ENCODE measurements around the gene TP53TG5.

TP53TG5 gene

DNA sequence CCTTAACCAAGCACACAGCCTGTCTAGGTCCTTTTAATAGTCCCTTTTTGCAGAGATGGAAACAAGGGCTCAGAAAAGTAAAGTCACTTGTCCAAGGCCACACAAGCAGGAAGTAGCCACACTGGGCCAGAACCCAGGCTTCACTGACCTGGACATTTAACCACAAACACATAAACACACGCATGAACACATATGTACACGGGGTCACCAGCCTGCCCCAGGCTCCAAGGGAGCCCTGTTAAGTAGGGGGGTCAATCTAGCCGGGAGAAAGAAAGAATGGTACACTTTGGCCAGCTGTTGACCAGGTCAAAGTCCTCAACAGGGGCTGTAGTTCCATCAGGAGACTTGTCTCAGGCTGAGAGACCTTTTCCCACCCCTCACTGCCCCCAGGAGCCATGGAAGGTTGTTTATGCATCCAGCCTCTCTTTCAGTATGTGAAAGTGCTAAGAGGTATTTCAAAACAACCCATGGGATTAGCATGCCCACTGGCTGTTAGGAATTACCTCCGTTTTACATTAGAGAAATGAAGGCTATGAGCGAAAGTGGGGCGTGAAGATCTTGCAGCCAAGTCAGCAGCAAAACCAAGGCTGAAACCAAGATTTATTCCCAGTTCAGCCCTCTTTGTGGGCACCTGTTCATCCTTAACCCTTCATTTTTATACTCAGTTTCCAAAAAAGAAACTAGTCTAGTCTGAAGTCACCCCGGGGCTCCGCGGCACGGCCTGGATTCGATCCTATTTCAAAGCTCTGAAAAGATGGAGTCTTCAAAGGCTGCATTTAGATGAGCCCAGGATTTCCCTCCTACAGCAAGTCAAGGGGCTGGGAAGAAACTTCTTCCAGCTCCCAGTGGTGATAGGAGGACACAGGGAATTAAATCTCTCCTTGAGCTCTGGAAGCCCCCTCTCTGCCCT is 39.7 kb downstream of the TP53TG5 start:
- DNase-seq (ENCODE audit: extremely low read depth, low read depth), result no peak
- TF ChIP-seq, protein P1, sequence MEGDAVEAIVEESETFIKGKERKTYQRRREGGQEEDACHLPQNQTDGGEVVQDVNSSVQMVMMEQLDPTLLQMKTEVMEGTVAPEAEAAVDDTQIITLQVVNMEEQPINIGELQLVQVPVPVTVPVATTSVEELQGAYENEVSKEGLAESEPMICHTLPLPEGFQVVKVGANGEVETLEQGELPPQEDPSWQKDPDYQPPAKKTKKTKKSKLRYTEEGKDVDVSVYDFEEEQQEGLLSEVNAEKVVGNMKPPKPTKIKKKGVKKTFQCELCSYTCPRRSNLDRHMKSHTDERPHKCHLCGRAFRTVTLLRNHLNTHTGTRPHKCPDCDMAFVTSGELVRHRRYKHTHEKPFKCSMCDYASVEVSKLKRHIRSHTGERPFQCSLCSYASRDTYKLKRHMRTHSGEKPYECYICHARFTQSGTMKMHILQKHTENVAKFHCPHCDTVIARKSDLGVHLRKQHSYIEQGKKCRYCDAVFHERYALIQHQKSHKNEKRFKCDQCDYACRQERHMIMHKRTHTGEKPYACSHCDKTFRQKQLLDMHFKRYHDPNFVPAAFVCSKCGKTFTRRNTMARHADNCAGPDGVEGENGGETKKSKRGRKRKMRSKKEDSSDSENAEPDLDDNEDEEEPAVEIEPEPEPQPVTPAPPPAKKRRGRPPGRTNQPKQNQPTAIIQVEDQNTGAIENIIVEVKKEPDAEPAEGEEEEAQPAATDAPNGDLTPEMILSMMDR (IDR thresholded peaks at IDR 0.05; ENCODE audit: low read depth, low read length, missing control alignments), result no peak
- no peak overlapping the region for H3K4me3 ChIP-seq (replicated peaks; ENCODE audit: low read depth, low read length)

DNA sequence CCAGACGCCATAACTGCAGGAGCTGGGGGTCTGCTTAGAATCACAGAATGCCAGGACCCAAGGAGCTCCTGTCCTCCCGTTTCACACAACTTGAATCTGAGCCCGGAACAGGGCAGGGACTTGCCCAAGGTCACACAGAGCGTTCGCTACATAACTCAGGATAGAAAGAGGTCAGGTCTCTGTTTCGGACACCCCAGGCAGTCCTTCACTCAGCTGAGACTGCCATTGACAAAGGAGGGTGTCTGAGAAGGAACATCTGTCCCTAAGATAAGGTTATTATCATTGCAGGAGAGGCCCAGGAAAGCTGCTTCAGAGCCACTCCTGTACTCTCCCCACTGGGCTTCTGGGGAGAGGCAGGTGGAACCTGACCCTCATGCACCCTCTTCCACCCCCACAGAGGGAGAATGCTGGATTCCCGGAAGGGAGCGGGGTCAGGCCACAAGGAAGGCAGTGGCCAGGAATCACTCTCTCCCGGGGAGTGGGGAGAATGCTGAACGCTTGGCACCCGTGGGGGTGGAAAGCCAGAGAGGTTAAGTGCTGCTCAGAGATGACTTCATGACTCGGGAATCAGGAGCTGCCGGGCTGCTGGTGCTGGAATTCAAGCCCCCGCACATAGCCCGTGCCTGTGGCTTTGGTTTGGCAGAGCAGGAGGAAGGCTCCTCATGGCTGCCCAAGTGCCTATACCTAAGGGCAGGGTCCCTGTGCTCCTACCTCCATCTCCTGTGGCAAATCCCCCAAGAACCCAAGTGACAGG is 40.6 kb downstream of the TP53TG5 start:
- TF ChIP-seq, protein P1 (IDR thresholded peaks at IDR 0.05; ENCODE audit: low read depth, low read length, missing control alignments), result no peak
- H3K4me3 ChIP-seq (replicated peaks; ENCODE audit: low read depth, low read length), result no peak overlapping the region
- peak; percentile 66 for DNase-seq (ENCODE audit: extremely low read depth, low read depth)

DNA sequence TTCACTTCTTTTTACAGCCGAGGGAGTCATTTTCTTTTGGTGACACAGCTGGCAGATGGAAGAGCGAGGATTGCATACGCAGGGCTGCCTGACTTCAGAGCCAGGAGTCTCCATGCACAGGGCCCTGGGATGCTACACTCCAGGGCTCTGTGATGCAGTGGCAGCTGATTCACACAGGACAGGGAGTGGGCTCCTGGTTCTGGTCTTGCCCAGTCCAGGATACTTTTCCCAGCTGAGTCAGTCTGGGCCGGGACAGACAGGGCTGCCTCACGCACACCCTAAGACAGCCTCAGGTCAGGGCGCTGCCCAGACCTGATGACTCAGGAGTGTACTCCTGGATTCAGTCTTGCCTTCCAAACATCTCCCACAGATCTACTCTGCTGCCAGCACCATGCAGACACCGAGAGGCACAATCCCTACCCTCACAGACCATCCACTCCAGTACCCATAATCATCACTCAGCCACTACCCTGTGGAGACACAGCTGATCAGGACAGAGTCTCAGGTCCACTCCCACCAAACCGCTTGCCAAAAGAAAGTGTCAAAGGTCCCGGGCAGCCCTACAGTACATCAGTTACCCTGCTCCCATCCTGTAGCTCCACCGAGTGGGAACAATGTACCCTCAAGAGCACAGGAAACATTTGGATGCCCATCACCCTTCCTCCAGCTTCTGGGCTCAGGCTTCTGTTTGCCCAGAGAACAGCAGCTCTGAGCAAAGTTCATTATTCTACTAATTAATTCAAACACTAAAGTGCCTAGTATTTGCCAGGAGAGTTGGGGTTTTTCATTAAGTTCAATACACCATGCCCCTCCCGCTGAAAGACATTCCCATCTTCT is 41.4 kb downstream of the TP53TG5 start:
- TF ChIP-seq, protein P1 (IDR thresholded peaks at IDR 0.05; ENCODE audit: low read depth, low read length, missing control alignments), result no peak
- DNase-seq (ENCODE audit: extremely low read depth, low read depth), result peak; percentile 54
- no peak overlapping the region for H3K4me3 ChIP-seq (replicated peaks; ENCODE audit: low read depth, low read length)

DNA sequence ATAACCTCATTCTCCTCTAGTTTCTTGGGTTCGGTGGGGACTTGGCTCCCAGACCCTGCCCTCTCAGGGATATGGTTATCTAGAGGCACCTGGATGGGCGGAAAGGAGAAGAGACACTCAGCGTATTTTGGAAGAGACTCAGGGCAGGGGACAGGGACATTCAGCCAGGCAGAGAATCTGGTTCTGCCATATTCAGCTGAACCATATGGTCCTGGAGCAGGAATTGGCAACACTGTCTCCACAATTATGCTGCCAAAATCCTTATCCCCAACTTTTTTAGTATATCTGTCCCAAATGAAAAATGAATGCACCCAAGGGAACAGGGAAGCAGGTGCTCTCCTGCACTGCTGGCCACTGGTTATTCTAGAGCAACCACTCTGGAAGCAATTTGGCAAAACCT is 47.6 kb downstream of the TP53TG5 start:
- TF ChIP-seq, protein P1 (IDR thresholded peaks at IDR 0.05; ENCODE audit: low read depth, low read length, missing control alignments), result no peak
- no peak for DNase-seq (ENCODE audit: extremely low read depth, low read depth)
- H3K4me3 ChIP-seq (replicated peaks; ENCODE audit: low read depth, low read length), result no peak overlapping the region

DNA sequence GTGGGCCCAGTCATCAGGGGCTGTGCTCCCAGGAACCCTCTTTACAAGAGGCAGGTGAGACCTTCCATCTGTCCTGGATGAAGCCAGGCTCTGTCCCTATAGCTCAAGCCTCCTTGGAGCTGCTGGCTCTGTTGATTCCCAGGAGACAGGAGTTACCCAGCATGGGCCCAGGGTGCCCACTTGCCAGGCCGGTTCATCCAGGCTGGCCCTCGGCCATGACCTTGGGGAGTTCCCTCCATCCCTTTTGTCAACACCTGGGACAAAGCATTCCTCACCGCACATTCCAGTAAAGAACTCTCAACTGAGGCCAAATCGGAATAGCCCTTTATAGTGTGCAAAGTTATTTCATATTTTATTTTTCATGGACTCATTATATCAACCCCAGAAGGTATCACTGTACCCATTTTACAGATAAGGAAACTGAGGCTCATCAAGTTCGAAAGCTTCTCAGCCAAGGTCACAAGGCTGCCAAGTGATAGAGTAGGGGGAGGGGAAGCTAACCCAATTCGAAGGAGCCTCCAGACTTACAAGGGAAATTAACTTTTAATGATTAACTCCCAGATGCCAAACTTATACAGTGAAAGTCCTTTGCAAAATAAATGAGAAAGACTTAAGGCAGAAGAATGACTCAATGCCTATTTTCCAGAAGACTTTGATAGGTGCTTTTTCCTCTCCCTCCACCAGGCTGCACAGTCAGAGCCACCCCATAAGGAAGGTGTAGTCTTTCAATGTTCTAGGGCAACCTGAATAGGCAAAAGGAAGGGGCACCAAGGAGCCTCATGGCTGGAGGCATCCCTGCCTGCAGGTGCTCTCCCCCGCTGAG is 48.4 kb downstream of the TP53TG5 start:
- no peak overlapping the region for H3K4me3 ChIP-seq (replicated peaks; ENCODE audit: low read depth, low read length)
- DNase-seq (ENCODE audit: extremely low read depth, low read depth), result no peak
- TF ChIP-seq, protein P1 (IDR thresholded peaks at IDR 0.05; ENCODE audit: low read depth, low read length, missing control alignments), result no peak

DNA sequence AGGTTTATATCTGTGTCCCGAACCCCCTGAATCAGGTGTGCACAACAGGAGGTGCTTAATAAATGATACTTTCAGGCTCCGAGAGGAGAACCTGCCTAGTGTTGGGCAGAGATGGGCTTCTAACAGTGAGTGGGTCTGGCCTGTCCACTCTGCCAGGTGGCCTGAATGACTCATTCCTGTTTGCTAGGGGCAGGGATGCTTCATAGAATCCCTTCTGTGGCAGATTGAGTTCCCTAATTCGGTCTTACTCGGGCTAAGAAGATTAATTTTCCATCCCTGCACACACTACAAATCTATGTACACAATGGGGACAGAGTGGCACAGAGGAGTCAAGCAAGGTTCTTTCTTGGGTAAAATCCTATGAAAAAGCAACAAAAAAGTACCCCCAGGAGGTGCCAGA is 49.7 kb downstream of the TP53TG5 start:
- no peak for DNase-seq (ENCODE audit: extremely low read depth, low read depth)
- TF ChIP-seq, protein P1 (IDR thresholded peaks at IDR 0.05; ENCODE audit: low read depth, low read length, missing control alignments), result no peak
- no peak overlapping the region for H3K4me3 ChIP-seq (replicated peaks; ENCODE audit: low read depth, low read length)
